Kidney (tissue), 14 donors: ENCODE results near the gene TMEM63A. TPM values are rescaled to one million over a fixed set of nuclear protein-coding genes. Genes with fewer than 3 reads are reported as not detected.
A peak's percentile ranks its signal among the peaks of the same experiment; 100 is the strongest.

Experiments used
- DNase-seq, 5 donors: peaks; one replicate each; pipeline ENCODE4 v3.0.0-alpha.2; 2013 to 2020
- FAIRE-seq: peaks from 2 replicates; lab custom pipeline; 2012; peaks lifted over from hg19 to GRCh38; lab: Jason Lieb, UNC
- H3K27ac ChIP-seq, 2 donors: one replicate each; pipeline ENCODE4 v1.7.0; 2013; ENCODE audit warnings: low read depth in 2 of 2, low read length in 2 of 2, inconsistent platforms in 1 of 2
- H3K27me3 ChIP-seq: one replicate; pipeline ENCODE4 v1.7.1; 2013; ENCODE audit warnings: low read length, inconsistent platforms; ENCODE audit not compliant: control insufficient read depth, insufficient read depth
- H3K36me3 ChIP-seq, 3 donors: one replicate each; pipeline versions ENCODE4 v1.7.0 to v1.7.1; 2013; ENCODE audit warnings: low read length in 3 of 3, control low read depth in 1 of 3, inconsistent platforms in 1 of 3; ENCODE audit not compliant: insufficient read depth in 3 of 3, control insufficient read depth in 2 of 3
- H3K4me1 ChIP-seq, 3 donors: one replicate each; pipeline versions ENCODE4 v1.7.0 to v1.7.1; 2013; ENCODE audit warnings: low read length in 3 of 3, inconsistent platforms in 1 of 3, low read depth in 1 of 3; ENCODE audit not compliant: control insufficient read depth in 2 of 3, insufficient read depth in 2 of 3
- H3K4me3 ChIP-seq, 3 donors: one replicate each; pipeline versions ENCODE4 v1.7.0 to v1.8.1; 2013; ENCODE audit warnings: low read length in 3 of 3, control low read depth in 1 of 3, inconsistent platforms in 1 of 3
- H3K9ac ChIP-seq, 3 donors: one replicate each; pipeline versions ENCODE4 v1.7.0 to v1.7.1; 2013; ENCODE audit warnings: low read length in 3 of 3, control low read depth in 1 of 3, inconsistent platforms in 1 of 3
- H3K9me3 ChIP-seq, 3 donors: one replicate each; pipeline versions ENCODE4 v1.7.0 to v1.7.1; 2013; ENCODE audit warnings: low read length in 3 of 3, control low read depth in 1 of 3, inconsistent platforms in 1 of 3; ENCODE audit not compliant: control insufficient read depth in 2 of 3, insufficient read depth in 1 of 3
- intact Hi-C: fragments of 100-400 bp; cut with DNase I; formaldehyde crosslinking; loops from one replicate; pipeline ENCODE4 v1.11.1; 2022
- polyA plus RNA-seq: library from polyadenylated mRNA; stranded (reverse); fragments of 350-450 nt; fragmentation: Illumina TruSeq; extraction: RNeasy Lipid Tissue Mini Kit (QIAGEN cat#74804); gene quantifications from one replicate; pipeline ENCODE4 v1.2.3, GENCODE V29; 2014; ENCODE audit warnings: low read depth, low replicate concordance; ENCODE audit not compliant: insufficient read depth
- total RNA-seq: library from RNA; stranded (reverse); fragmentation: NEBNext Ultra II Directional; extraction: Animal tissue kit (Norgen Biotek cat#: 25700); gene quantifications from one replicate; pipeline ENCODE4 v1.2.1, GENCODE V29; 2021
- TF ChIP-seq, protein P1 (sequence below): IDR thresholded peaks from 3 replicates; pipeline ENCODE4 v1.5.1; 2012; ENCODE audit warnings: mild to moderate bottlenecking, moderate library complexity, borderline replicate concordance; ENCODE audit not compliant: insufficient read depth; ENCODE audit errors: extremely low read depth
- donor health status: control.
- donor health status: control.
- donor health status: control.
- donor health status: control.
- donor health status: control.
- donor health status: DM: yes; HTN: yes; CAD: no.
- donor health status: Normal renal cell carcinoma (clear cell type).

TMEM63A gene
- total and polyA plus RNA-seq, 2 donors from 2014 or later, result 25.5 to 159 TPM

DNA sequence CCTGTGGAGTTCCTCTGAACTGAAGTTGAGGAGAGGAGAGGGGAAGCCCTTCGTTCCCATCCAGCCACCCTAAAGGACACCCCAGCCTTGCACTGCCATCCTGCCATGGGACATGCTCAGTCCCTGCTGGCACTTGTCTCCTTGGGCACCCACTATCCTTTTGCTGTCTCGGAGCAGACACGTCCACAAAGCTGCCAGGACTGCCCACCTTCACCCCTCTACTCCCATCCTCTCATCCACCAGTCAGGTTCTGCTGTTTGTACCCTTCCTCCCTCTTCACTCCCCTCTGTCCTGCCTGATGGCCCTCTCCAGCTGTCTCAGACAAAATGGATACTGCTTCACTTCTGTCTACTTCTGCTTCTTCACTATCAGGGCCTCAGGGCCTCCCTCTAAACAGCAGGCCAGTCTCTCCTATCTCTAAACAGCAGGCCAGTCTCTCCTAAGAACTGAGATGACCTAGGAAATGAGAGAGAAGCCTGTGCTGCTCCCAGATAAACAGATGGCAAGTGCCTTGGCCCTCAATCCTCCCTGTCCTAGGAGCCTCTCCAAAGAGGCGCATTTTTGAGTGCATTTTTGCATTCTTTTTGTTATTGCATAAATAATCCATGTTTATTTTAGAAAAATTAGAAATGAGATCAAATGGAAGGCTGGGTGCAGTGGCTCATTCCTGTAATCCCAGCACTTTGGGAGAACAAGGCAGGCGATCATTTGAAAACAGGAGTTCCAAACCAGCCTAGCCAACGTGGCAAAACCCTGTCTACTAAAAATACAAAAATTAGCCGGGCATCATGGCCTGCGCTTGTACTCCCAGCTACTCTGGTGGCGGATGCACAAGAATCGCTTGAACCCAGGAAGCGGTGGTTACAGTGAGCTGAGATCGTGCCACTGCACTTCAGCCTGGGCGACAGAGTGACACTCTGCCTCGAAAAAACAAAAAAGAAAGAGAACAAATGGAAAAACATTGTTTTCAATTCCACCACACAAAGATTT is 46.3 kb upstream of the TMEM63A start:
- Histone ChIP-seq H3K4me1 (peaks cover 0 to 2% (median 0%) of the 10 kb centered on the region in 3 donors), H3K27me3 (no peaks in the 10 kb centered on the region), H3K9me3 (no peaks in the 10 kb centered on the region), H3K4me3 (no peak overlapping the region), H3K27ac (no peak overlapping the region), H3K36me3 (no peaks in the 10 kb centered on the region), H3K9ac (no peak overlapping the region)
- no peak for FAIRE-seq
- TF ChIP-seq, protein P1, sequence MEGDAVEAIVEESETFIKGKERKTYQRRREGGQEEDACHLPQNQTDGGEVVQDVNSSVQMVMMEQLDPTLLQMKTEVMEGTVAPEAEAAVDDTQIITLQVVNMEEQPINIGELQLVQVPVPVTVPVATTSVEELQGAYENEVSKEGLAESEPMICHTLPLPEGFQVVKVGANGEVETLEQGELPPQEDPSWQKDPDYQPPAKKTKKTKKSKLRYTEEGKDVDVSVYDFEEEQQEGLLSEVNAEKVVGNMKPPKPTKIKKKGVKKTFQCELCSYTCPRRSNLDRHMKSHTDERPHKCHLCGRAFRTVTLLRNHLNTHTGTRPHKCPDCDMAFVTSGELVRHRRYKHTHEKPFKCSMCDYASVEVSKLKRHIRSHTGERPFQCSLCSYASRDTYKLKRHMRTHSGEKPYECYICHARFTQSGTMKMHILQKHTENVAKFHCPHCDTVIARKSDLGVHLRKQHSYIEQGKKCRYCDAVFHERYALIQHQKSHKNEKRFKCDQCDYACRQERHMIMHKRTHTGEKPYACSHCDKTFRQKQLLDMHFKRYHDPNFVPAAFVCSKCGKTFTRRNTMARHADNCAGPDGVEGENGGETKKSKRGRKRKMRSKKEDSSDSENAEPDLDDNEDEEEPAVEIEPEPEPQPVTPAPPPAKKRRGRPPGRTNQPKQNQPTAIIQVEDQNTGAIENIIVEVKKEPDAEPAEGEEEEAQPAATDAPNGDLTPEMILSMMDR, result no peak
- DNase-seq, result peak in 1 of 5 donors; percentile 33
- intact Hi-C loops, result no loop called here

DNA sequence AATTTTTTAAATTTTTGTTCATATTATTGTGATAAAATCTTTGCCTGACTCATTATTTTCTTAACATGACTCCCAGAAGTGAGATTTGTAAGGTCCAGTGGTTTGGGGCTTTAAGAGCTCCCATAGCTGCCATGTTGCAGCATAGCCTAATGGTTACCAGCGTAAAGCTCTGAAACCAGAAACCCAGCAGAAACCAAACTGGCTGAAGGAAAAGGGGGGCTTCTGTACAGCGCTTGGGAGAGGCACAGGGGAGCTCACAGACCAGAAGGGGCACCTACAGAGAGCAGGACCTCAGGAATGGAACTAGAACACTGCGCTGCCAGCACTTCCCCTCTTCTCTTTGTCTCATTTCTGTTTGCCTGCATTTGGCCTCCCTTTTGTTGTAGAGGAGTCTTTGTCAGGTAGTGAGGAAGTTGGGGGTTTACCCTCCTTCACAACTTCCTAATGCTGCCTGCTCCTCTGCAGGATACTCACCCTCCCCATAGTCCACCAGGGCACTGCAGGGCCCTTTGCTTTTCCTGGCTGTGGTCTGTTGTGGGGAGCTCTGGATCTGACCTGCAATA is 44.5 kb upstream of the TMEM63A start:
- no peak overlapping the region for H3K27ac ChIP-seq
- H3K36me3 ChIP-seq, result peaks cover 0 to 3% (median 0%) of the 10 kb centered on the region in 3 donors
- no peaks in the 10 kb centered on the region for H3K27me3 ChIP-seq
- DNase-seq (no peak), FAIRE-seq (no peak)
- no peak overlapping the region for H3K9ac ChIP-seq
- no peak overlapping the region for H3K4me3 ChIP-seq
- no peaks in the 10 kb centered on the region for H3K9me3 ChIP-seq
- peaks cover 0 to 13% (median 6%) of the 10 kb centered on the region in 3 donors for H3K4me1 ChIP-seq
- TF ChIP-seq, protein P1, result no peak
- intact Hi-C loops, result no loop called here

DNA sequence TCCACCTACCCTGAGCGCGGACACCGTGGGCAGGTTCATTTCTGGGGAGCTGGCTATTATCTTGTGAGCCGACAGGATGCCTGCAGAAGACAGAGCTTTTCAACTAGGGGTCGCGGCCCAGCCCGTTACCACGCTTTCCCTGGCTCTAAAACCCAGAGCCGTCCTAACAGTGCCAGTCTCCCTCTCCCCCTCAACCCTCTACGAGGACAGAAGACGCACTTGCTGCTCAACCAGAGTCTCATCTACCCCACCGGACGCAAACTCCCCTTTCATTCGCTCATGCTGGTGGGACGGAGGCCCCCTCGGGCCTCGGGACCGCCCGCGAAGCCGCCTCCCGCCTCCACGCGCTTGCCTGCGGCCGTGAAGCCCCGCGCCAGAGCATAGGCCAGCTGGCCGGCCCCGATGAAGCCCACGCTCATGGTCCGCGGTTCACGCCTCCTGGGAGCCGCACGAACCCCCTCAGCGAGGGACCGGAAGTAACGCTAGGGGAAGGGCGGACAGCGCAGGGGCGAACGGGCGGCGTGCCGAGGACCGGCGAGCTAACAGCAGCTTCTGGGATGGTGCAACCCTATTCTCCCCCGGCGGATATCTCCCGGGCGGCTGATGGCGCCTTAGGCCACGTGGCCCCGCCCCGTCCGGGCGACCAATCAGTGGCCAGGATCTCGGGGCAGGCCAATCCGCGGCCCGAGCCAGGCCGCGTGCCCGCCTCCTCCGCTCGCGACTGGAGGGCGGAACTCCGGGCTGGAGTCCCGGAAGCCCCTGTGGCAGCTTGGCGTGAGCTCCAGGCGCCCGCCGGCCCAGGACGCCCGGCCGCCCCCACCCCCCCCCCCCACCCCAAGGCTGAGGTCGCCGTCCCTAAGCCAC is 41.7 kb upstream of the TMEM63A start, which contains the start of gene PYCR2:
PYCR2 (minus strand) TSS at position 559 of the 864 bp plus-strand sequence; CDS start at position 419, 140 bp downstream.
- H3K27me3 ChIP-seq, result no peaks in the 10 kb centered on the region
- FAIRE-seq (no peak), DNase-seq (peak; percentile 96 to 98 (median 97))
- intact Hi-C loops, result no loop called here
- peak within 1 kb of the TSS; percentile 80 to 97 (median 90) for H3K4me3 ChIP-seq
- H3K27ac ChIP-seq, result peak within 1 kb of the TSS; percentile 88 to 90
- peaks cover 2 to 7% (median 3%) of the 10 kb centered on the region in 3 donors for H3K36me3 ChIP-seq
- H3K4me1 ChIP-seq, result peaks cover 0 to 18% (median 6%) of the 10 kb centered on the region in 3 donors
- TF ChIP-seq, protein P1, result no peak
- H3K9me3 ChIP-seq, result no peaks in the 10 kb centered on the region
- H3K9ac ChIP-seq, result peak within 1 kb of the TSS; percentile 62 to 96 (median 88)
